HUDEP-2 (cell line): ENCODE measurements around the gene CXorf65.

ENCODE experiments used
- DNase-seq, 76 experiments: peaks; one replicate each; lab custom pipeline; 2025; ENCODE audit not compliant: unreplicated experiment in 76 of 76; lab: John Stamatoyannopoulos, UW

Gene CXorf65

DNA sequence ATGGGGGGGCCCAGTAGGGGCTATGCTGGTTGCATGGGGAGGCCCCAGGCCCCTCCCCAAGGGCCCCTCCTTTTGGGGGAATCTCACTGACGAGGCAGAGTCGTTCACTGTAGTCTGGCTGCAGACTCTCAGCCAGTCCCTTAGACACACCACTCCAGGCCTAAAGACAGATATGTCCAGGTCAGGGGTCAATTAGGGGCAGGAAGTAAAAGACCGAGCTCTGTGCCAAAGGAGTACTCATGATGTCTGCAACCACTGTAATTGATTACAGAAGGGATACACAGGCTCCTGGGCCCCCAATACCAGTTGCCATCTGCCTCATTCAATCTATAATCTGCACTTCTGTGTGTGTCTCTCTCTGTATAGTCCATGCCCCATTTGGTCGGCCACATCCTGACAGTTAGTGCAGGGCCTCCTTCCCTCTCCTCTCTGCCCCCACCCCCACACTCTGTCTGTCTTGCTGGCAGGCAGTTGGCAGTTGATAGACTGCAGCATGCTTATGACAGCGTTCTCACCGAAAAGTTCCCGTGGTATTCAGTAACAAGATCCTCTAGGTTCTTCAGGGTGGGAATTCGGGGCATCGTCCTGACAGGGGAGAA lies 1.3 kb upstream of the CXorf65 start:
- DNase-seq, result peak in 57 of 76 experiments; percentile 0 to 60 (median 20)

- DNase-seq, result no peak
These were observed 705 bp upstream of the CXorf65 start for GRCh38 chrX:71107245-71107644.

GRCh38 chrX:71105628-71106027 lies 912 bp downstream of the CXorf65 start:
- peak in 2 of 76 experiments; percentile 0 to 1 for DNase-seq

- peak in 71 of 76 experiments; percentile 1 to 78 (median 45) for DNase-seq
These were observed 3.2 kb downstream of the CXorf65 start for GRCh38 chrX:71103110-71103983.

- peak in 6 of 76 experiments; percentile 0 to 5 (median 3) for DNase-seq
These were observed 4.2 kb downstream of the CXorf65 start for GRCh38 chrX:71102292-71102691.

- peak in 1 of 76 experiments; percentile 2 for DNase-seq
These were observed 5.7 kb downstream of the CXorf65 start for GRCh38 chrX:71100581-71101505.

DNA sequence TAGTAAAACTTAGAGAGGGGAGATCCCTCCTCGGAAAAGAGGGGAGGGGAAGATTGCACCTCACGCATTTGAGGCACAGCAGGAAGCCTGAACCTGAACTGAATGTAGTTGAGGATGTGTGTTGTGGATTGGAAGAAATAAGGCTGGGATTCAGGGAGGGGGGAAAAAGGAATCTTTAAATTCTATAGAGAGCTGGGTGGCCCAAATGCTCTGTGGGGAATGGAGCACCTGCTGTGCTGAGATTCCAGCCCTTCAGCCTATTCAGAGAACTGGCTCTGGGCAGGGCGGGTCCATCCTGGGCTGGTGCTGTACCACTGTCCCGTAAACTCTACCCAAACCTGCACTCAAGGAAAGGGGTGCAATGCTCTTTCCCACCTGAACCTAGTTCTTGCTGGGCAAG lies 6.8 kb downstream of the CXorf65 start:
- no peak for DNase-seq

DNA sequence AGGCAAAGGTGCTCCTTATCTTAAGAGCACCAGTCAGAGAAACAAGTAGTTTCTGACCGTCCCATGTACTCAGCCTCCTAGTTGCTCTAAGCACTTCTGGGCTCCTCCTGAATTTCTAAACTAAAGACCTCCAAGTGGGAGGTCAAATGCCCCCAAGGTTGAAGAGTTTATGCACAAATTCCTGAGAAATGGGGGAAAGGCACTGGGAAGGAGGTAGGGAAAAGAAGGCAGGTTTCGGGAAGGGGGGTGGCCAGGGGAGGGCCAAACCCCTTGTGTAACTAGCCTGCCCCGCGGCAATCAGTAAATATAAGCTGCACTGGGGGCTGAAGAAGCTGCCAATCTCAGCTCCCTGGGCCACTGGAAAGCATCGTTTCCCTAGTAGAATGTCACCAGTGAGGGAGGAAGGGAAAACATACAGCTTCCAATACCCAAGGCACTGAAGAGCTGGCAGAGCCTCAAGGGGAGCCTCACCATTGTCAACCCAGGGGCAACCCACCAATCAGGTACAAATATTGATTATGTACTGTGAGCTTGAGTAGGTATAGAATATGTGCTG lies 7.5 kb downstream of the CXorf65 start:
- DNase-seq, result no peak

DNA sequence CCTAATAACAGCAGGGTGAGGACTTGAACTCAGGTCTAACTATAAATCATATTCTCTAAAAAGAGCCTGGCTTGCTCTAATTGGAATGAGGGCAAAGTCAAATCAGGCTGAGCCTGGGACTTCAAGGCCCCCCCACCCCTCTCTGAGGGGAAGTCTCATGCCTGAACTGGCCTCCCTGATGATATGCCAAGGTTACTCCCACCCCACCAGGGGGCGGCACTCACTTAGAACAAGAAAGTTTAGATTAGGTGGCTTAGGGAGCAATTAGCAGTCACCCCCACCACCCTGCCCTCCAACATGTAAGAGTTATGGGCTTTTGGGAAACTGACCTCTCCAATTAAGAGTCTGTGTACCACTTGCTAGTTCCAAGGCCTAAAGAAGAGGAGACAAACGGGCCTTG lies 8.2 kb downstream of the CXorf65 start:
- peak in 67 of 76 experiments; percentile 0 to 73 (median 35) for DNase-seq

DNA sequence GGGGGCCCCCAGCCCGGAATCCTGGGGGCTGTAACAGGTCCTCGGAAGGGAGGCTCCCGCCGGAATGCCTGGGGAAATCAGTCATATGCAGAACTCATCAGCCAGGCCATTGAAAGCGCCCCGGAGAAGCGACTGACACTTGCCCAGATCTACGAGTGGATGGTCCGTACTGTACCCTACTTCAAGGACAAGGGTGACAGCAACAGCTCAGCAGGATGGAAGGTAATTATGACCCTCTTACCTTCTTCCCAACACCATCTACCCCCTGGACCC lies 9.8 kb downstream of the CXorf65 start:
- peak in 1 of 76 experiments; percentile 4 for DNase-seq

GRCh38 chrX:71095981-71096759 lies 10.4 kb downstream of the CXorf65 start:
- peak in 38 of 76 experiments; percentile 11 to 78 (median 58) for DNase-seq

DNA sequence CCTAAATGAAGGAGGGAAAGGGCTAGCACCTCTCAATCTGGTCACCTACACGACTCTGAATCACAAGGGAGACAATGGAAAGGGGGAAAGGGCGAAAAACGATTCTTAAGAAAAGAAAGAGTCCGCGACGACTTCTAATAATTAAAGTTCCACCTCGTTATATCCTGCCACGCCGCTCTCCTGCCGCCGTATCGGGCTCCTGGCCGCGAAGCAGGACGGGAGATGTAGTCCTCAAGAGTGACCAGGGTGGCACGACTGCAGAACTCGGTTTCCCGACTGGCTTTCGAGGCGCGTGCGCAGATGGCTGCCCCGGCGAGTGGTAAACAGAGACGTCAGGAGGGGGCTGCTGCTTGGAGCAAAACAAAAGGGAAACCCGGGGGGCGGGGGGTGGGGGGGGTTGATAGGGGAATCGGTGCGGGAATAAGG lies 11.0 kb downstream of the CXorf65 start, which contains the start of gene FOXO4:
FOXO4 (plus strand) TSS at position 297 of the 426 bp plus-strand sequence. CDS start 678 bp downstream, outside the sequence.
- peak in 74 of 76 experiments; percentile 2 to 86 (median 71) for DNase-seq

DNA sequence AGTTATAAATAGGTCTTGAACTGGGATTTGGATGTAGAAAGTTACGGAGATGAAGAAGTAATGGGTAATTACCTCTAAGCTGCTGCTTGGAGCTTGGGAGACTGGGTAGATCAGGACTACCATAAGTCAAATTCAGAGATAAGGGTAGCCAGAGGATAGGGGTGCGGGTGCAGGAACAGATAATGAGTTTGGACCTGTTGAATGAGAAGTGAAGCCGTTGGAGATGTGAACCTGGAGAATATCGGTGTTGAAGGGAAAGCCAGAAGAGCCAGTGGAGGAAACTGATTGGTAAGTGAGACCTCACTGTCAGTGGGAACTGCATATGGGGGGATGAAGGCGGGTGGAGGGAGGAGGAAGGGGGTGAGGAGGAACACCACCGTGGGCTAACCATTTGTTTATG lies 11.5 kb downstream of the CXorf65 start:
- peak in 12 of 76 experiments; percentile 0 to 28 (median 4) for DNase-seq

- peak in 20 of 76 experiments; percentile 1 to 30 (median 6) for DNase-seq
These were observed 15.3 kb downstream of the CXorf65 start for GRCh38 chrX:71091263-71091662.

GRCh38 chrX:71085900-71086299 lies 20.6 kb downstream of the CXorf65 start:
- no peak for DNase-seq

- DNase-seq, result no peak
These were observed 23.7 kb downstream of the CXorf65 start for GRCh38 chrX:71082822-71083221.

GRCh38 chrX:71082124-71082647 lies 24.4 kb downstream of the CXorf65 start:
- DNase-seq, result no peak

- no peak for DNase-seq
These were observed 25.0 kb downstream of the CXorf65 start for GRCh38 chrX:71081330-71082123.

DNA sequence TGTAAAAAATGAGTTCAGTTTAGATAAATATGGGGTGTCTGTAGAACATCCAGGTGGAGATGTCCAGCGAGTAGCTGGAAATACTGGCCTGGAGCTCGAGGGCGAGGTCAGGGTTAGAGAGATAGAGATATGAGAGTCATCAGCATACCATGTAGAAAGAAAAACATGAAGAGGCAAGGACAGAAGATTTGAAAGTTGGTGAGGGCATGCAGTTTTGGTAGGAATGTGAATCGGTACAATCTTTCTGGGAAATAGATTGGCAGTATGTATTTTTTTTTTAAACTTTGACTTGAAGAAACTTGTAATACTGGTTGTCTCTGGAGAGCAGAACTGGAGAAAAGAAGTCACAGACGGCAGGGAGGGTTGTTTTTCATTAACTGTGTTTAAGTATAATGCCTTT lies 36.0 kb downstream of the CXorf65 start:
- DNase-seq, result no peak
